HG02678 (cell line): ENCODE data around the gene FBN2.
"Not testable (repeated sequence)": the region's sequence is repeated elsewhere in the genome, so short reads cannot be mapped to it uniquely, and the experiment has no call there.

Experiments
- ATAC-seq: cut with Tn5 transposase; IDR thresholded peaks from one replicate; pipeline ENCODE4 v1.9.1; 2021; ENCODE audit warnings: mild to moderate bottlenecking, moderate library complexity; ENCODE audit not compliant: unreplicated experiment

FBN2 gene

DNA sequence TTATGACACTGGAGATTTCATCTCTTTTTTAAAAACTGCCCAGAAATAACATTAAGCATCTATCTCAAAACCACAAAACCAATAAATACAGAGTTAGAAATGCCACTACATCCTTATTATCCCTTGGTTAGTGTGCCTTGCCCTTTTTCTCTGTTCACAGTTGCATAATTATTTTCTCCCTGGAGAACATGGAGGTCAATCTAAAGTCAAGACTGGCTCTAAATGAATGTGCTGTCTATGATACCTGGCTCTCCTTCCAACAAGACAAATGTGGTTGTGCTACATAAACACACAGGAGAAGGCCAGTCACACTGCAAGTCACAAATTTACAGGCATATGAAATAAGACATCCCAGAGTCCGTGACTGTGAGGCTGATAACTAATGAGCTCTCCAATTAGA is 2.8 kb downstream of the FBN2 start:
- no peak for ATAC-seq

DNA sequence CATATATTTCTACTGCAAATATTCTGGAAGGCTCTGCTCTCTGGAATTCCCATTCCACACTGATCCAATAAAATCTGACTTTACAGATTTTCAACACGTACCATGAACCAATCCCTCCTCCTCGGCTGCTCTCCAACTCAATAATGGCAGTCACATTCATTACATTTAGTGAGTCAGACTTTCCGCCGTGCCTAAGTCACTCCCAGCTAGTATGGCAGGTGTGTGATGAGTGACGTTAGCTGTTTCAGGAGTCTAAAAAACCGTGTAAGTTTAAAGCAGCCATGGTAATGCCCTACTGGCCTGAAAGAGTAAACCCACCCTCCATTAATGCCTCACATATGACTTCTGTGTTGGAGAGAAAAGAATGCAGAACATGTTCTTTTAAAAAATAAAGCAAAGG is 3.3 kb downstream of the FBN2 start:
- no peak for ATAC-seq

DNA sequence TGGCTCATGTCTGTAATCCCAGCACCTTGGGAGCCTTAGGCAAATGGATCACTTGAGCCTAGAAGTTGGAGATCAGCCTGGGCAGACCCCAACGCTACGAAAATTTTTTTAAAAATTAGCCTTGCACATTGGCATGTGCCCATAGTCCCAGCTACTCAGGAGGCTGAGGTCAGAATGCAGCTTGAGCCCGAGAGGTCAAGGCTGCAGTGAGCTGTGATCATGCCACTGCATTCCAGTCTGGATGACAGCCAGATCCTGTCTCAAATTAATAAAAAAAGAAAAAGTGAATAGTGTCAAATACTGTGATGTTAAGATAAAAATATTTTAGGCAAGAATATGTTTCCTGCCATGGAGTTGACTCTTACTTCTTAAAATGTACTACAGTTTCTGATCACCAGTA is 5.3 kb downstream of the FBN2 start:
- no peak for ATAC-seq

DNA sequence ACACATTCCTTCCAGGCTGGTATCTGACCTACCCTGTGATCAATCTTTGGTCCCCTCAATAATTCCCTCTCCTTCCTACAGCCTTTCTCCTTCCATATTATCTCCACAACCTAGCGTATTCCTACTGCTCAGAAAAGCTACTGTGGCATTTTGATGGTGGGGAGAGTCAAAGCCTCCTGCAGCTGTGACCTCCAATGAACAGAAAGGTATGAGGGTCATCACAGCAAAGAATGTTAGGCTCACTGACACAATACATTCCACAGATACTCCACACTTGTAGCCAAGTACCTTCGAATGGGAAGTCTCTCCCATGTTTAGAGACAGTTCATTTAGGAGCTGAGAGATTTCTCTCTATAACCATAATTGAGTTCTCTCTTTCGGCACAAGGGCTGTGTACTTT is 5.9 kb downstream of the FBN2 start:
- no peak for ATAC-seq

DNA sequence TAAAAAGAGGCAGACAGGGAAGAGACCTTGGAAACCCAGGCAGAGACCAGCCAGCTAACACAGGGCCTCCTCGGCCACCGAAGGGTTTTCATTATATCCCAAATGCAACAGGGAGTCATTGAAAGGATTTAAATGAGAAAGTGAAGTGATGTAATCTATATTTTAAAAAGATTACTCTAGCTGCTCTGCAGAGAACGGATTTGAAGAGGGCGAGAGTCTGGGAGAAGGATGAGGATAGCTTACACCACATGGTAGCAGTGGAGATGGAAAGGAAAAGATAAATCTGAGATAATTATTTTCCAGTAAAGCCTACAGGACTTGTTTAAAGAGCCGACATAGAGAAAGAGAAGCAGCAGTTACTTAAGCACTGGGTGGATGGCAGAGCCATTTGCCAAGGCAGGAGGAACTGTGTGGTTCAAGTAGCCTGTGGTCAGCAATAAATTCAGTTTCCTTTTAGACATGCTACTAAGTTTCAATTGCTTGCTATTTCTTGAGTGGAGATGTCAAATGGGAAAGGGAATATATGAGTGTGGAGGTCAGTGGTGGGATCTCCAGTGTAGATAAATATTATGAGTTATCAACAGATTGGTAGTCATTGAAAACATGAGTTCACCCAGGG is 9.3 kb downstream of the FBN2 start:
- ATAC-seq: no peak

DNA sequence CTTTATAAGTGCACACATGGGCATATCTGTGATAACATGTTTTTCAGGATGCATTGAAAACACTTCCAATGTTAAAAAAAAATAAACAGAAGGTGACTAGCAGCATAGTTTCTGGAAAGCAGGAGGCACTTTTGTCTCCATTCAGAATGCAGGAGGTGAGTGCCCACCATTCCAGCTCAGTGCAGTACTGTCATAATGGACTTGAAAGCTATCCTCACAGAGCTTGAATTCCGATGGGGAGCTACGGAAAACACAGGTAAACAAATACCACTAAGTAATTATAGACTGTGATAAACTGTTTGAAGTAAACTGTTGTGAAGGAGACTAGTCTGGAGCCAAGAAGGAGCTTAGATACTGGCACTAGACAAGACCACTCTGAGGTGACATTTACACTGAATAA is 9.9 kb downstream of the FBN2 start:
- ATAC-seq: no peak

DNA sequence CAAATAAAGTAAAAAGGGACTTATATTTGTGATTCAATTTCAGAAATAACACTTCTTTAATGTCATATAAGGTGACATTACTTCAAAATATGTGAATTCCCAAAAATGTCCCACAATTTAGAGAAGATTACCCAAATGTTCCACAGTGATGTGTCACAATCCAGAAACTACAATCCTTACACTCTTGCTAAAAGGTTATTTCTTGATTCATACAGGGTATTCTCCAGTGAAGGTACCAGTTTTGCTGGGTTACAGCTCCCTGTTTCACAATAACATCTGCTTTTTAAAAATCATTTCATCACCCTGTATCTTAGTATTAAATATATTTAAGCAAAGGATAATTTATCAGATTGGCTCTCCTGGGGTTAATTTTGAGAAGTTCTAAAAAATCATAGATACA is 11.0 kb downstream of the FBN2 start:
- no peak for ATAC-seq

DNA sequence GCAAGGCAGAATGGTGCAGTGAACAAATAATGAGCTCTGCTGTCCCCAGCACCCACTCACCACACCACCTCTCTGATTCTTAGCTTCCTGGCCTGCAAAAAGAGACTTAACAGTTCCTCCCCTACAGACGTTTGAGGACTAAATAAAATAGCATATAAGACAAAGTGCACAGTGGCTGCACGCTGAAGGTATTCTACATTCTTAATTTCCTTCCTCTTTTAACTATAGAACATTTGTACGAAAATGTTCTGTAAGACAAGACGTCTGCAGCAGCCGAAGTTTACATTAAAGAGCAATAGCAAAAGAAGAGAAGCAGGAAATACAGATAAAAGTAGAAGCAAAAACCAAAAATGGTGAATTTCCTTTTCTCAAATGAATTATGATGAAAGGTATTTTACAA is 15.7 kb downstream of the FBN2 start:
- ATAC-seq: no peak

DNA sequence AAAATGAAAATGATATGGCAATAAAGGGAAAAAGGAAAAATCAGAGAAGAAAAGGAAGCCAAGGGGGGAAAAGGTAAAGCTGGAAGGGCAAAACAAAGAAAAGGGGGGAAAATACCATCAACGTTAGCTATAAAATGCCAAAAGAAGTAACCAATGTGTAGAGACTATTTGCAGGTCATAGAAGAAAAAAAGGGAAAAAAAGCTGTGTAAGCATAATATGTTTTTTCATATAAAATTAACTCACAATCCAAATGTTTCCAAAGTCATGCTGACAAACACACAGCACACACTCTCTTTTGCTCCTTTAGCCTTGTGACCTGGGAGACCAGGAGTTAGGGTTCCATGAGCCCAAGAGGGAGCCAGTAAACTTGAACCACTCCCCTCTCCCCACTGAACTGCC is 18.2 kb downstream of the FBN2 start:
- no peak for ATAC-seq

DNA sequence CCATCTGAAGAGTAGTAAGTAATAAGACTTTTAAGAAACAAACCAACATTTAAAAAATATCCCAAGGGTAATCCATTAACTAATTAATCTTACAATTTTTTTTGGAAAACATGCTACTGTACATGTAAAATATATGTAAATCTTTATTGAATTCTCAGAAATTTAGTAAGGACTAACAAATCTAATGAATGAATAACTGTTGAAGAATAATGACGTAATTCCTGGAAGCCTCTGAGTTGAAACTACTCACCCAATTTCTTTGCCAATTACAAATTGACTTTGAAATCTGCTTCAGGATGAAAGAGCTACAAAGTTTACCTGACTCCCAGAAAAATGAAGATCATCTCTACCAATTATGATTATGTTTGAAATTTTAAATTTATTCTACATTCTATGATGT is 21.1 kb downstream of the FBN2 start:
- ATAC-seq: no peak

DNA sequence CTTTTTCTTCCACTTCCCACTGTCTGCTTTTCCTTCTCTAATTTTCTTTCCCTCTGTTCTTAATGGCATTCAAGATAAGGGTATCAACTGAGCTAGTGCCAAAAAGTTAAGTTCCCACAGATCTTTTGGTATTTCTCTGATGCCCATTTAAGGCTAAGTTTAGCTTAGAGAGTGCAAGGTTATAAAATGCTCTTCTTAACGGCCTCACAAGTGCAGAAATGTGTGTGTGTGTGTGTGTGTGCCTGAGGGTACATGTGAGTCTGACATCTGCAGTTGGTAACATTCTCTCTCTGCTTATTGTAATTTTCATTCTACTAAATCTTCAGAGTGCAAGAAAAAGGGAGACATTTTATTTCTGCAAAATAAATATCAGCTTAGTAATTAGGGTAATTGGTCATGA is 24.2 kb downstream of the FBN2 start:
- ATAC-seq: no peak

DNA sequence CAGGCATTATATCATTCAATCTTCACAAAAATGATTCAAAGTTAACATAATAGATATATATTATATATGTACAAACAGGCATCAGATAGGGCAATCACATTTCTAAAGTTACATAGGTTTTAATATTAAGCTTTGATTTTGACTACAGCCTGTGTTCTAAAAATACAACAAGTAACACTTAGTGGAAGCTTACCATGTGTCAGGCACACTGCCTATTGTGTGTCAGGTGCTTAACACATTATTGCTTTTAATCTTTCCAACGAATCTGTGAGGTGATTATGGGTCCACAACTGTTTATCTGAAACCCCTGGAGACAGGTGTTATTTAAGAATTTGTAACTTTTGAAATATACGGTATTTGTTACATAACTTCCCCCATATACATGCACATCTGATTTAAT is 25.2 kb downstream of the FBN2 start:
- no peak for ATAC-seq

DNA sequence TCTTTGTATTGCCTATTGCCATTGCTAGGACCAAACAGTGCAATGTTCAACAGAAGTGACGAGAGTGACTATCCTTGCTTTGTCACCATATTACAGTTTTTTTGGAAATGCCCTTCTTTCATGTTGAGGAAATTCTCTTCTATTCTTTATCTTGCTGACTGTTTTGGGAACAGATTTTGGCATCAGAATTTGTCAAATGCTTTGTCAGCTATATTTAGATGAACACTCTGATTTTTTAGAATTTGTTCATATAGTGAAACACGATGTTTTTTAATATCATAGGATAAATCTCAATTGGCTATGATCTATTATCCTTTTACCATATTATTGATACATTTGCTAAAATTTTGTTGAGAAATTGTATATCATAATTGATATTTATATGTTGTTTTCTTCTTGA is 31.4 kb downstream of the FBN2 start:
- ATAC-seq: no peak

DNA sequence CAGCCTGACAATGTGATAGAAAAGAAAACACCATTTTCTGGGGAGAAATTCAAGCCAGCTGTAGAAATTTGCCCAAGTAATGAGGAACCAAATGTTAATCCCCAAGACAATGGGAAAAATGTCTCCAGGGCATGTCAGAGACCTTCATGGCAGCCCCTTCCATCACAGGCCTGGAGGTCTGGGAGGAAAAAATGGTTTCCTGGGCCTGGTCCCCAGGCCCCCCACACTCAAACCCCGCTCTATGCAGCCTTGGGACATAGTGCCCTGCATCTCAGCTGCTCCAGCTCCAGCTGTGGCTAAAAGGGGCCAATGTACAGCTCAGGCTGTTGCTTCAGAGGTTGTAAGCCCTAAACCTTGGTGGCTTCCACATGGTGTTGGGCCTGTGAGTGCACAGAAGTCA is 34.3 kb downstream of the FBN2 start:
- ATAC-seq: not testable (repeated sequence)

DNA sequence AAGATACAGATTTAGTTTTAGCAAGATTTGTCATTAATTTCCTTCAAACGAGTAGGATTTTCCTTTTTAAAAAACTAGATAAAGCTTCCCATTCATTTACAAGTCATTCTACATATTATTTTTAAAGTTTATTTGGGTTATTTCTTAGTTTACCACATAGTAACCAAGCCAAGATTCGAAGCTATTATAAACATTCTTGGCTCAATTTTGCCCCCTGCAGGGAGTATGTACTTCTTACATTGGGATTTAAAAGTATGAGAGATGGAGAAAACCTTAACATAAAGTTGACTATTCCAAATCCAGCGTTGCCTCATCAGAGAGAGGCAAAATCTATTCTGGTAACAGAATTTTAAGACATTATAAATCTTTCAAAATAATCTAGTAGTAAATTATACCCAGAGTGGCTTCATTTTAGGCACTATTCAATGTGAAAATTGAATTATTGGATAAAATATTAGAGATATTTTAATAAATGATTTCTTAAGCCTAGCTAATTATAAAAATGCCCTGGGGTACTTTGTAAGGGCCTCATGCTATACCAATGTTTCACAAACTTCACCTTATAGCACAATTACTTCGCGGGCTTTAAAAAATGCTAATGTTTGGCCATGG is 39.1 kb downstream of the FBN2 start:
- ATAC-seq: no peak

DNA sequence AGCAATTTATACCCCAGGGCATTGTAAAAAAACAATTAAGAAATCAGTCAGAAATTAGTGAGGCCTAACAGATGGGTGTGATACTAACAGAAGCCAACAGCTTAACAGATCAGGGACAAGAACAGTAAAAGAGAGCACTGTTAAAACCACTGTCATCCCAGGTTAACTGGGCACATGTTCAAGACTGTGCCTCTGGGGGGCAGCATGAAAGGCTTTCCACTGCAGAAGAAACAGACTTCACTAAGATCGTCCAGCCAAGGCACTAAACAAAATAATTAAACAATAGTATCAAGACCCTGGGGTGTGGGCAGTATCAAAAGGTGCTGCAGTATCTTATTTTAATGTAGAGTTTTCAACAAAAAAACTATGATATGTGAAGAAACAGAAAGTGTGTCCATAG is 43.5 kb downstream of the FBN2 start:
- no peak for ATAC-seq

DNA sequence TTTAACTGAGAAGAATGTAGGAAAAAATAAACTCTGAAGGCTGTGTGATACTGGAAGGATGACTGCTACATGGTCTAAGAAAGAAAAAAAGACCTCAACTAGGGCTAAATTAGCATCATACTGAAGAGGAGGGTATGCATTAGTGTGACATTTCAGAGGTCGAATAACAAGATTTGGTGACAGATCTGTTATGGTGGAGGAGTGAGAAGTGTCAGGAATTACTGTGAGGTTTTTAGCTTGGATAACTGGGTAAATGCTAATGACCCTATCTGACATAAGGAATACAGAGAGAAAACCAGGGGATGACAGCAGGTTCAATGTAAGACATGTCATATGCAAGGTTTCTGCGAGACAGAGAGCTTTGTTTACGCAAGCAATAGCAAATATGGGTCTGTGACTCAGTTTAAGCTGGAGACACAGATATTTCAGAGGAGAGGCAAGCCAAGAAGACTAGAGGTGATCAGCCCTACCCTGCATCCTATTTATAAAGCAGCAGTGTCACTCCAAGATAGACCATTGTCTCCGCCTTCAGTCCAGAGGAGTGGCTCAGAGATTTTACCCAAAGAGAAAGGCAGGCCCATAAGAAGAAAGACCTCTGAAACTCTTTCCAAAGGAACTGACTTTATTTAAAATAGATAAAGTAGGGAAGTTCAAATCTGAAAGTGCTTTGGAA is 44.3 kb downstream of the FBN2 start:
- no peak for ATAC-seq

DNA sequence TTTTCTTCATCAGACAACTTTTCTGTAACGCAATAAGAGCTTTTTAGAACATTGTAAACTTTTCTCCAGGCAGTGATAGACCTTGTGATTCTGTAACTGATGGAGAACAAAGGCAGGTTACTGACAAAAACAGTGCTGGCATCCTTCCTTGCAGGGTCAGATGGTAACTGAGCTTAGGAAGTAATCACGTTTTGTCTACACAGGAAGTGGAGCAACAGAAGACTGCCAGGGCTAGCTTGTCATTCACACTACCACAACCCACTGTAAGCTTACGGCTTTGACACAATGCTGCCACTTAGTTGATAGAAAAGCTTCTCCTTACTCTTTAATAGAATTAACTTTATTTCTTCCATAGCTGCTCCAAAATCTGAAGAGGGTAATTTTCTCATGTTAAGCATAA is 46.8 kb downstream of the FBN2 start:
- no peak for ATAC-seq

DNA sequence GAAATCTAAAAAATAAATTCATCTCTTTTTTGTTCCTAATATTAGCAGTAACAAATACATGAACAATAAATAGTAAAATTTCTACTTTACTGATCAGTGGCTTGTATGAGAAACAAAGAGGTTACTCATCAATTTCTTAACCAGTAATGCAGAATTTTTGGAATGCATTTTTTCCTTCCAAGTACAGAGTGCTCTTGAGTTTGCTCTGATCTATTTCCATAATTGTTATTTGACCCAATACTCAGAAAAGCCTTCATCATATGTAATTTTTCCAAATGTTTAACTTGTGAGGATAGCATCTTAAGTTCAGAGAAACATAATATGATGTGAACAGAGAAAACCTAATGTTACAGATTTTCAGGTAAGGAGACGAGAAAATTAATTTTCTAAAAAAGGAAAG is 47.3 kb downstream of the FBN2 start:
- ATAC-seq: no peak

DNA sequence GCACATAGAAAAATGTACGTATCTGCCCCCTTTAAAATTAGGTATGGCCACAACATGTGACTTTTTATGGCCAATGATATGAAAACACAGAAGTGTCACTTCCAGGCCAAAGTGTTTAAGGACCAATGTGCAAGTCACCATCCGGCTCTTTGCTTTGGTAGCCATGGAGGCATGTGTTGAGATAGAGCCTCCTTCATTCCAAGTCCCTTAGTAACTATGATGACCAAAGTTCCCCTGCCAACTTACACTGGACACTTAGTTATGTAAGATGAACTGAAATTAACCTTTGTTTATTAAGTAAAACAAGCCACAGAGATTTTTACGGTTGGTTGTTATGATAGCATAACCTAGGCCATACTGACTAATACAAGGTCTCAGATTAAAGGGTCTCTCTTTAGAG is 51.0 kb downstream of the FBN2 start:
- no peak for ATAC-seq

DNA sequence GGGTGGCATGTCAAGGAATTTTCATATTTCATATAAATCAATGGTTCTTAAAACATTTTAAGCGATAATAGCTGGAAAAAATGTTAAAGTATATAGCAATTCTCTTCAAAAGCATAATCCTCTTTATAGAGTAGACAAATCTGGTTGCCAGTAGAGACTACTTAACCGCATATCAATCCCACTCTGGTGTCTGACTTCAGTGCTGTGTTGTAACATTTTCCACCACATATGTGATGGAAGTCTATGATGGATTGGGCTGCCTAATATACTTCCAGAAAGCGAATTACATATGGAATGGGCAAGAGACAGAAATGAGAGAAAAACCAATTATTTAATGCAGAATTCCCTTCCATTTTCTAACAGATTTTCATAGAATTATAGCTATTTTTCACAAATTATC is 54.3 kb downstream of the FBN2 start:
- ATAC-seq: no peak

DNA sequence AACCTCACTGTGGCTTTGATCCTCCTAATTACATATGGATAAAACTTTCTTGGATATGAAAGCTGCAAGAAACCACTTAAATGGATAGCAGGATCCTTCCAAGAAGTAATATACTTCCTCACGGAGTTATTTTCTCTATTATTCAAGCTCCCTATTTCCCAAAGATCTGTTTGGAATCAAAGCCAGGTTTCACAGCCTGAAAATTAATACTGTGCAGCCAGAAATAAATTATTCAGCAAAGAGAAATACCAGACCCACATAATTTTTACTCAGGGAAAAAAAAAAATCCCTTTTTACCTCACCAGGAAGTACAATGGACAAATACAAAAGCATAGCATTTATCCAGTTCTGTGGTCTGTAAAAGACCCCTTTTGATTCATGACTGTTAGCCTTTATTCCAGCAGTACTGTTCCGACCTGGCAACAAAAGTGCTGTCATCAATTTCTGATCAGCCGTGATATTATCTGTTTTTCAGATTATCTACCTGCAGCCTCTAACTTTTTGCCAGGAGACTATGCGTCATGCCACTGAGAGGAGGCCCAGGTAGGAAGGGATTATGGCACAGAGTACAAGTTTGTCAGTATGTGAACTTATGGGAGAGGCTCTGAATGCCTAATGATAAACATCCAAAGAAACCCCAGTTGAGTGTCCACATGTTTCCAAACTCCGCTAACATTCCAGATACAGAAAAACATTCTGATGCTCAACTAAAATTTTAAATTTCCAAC is 57.0 kb downstream of the FBN2 start:
- ATAC-seq: no peak
